Measurements from ENCODE around the gene SLIT3.

The SLIT3 gene

DNA sequence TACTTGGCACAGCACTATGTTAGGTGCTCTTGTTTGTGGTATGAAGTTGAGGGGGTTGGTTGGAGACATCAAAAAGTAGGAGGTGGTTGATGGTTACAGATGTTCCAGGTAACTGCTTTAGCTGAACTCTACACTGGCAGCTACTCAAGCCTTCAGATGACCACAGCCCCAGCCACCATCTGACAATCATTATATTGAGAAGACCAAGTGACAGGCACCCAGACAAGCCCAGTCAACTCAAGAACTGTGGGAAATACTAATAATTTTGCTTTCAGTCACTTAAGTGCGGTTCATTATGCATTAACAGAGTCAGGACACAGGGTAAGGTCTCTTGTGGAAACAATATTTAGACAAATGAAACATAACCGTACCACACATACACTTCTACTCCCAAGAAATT, 38.9 kb upstream of the SLIT3 start:
- Histone ChIP-seq H3K27ac (ENCODE audit: low read depth, low read length) (no peak overlapping the region), H3F3A (ENCODE audit: control insufficient read depth, insufficient read depth) (no peaks in the 10 kb centered on the region), H3K9me3 (ENCODE audit: control insufficient read depth, insufficient read depth, low read length) (no peaks in the 10 kb centered on the region), H3K9me2 (replicated peaks; ENCODE audit: control insufficient read depth, low read length) (no peaks in the 10 kb centered on the region), H4K20me1 (ENCODE audit: control insufficient read depth, insufficient read depth, low read depth, low read length) (no peaks in the 10 kb centered on the region), H3K4me1 (ENCODE audit: control insufficient read depth, low read length) (no peaks in the 10 kb centered on the region), H3K4me3 (ENCODE audit: low read length) (no peak overlapping the region), H3K27me3 (ENCODE audit: control insufficient read depth, low read length) (no peaks in the 10 kb centered on the region; the same call in 1 of the 2 replicates), H3K36me3 (ENCODE audit: control insufficient read depth, low read length) (no peaks in the 10 kb centered on the region), H3K4me2 (ENCODE audit: low read length) (no peak overlapping the region), H3K79me2 (ENCODE audit: control insufficient read depth, low read length) (no peaks in the 10 kb centered on the region)
- TF ChIP-seq CTCF (IDR thresholded peaks at IDR 0.05; ENCODE audit: low read depth, low read length, poor library complexity, severe bottlenecking) (no peak), EZH2phosphoT487 (IDR thresholded peaks at IDR 0.05; ENCODE audit: borderline replicate concordance, low read length) (no peak)

DNA sequence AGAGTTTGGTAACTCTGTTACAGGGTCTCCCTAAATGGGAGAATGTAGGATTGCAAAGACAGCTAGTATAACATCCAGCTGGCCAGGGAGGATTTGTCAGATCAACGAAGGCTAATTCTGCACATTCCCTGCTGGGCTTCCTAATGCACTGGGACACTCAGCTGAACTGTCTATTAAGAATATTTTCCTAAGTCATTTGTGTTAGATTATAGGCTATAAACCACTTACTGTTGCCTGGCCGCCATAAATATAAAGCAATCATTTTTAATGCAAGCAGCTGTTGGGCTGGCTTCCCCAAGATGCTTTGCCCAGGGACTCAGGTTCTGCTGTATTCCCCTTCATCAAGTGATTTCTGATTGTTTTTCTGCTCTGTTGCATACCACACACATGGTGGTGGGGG, 35.3 kb upstream of the SLIT3 start:
- Histone ChIP-seq H3K79me2 (ENCODE audit: control insufficient read depth, low read length) (no peaks in the 10 kb centered on the region), H3K27me3 (ENCODE audit: control insufficient read depth, low read length) (no peaks in the 10 kb centered on the region)

DNA sequence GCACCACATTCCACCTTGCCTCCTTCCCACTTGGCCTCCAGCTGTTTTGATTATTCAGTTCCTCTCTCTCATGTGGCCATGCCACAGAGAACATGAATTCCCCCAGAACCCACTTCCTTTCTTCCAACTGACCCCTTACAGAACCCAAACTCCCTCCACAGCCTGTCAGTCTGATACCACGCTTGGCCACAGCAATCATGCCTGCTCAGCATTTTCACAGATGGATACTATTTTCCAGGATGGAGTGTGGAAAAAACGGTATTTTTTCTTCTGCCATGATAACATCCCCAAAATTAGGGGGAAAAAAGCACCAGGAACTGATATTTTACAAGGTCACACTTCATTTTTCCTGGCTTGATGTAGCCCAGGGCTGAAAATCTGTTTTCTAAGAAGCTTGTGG, 34.9 kb upstream of the SLIT3 start:
- Histone ChIP-seq H3K79me2 (ENCODE audit: control insufficient read depth, low read length) (no peaks in the 10 kb centered on the region), H3K27me3 (ENCODE audit: control insufficient read depth, low read length) (no peaks in the 10 kb centered on the region), H3K27ac (ENCODE audit: low read depth, low read length) (no peak overlapping the region), H3K9me2 (replicated peaks; ENCODE audit: control insufficient read depth, low read length) (no peaks in the 10 kb centered on the region), H3K9me3 (ENCODE audit: control insufficient read depth, insufficient read depth, low read length) (no peaks in the 10 kb centered on the region), H3K4me2 (ENCODE audit: low read length) (no peak overlapping the region), H3K4me1 (ENCODE audit: control insufficient read depth, low read length) (no peaks in the 10 kb centered on the region), H3K4me3 (ENCODE audit: low read length) (no peak overlapping the region), H3K36me3 (ENCODE audit: control insufficient read depth, low read length) (no peaks in the 10 kb centered on the region), H3F3A (ENCODE audit: control insufficient read depth, insufficient read depth) (no peaks in the 10 kb centered on the region), H4K20me1 (ENCODE audit: control insufficient read depth, insufficient read depth, low read depth, low read length) (no peaks in the 10 kb centered on the region)
- TF ChIP-seq CTCF (IDR thresholded peaks at IDR 0.05; ENCODE audit: low read depth, low read length, poor library complexity, severe bottlenecking), result no peak
- TF ChIP-seq EZH2phosphoT487 (IDR thresholded peaks at IDR 0.05; ENCODE audit: borderline replicate concordance, low read length), result no peak

More for the DNA sequence above, 35.3 kb upstream of the SLIT3 start:
- Histone ChIP-seq H4K20me1 (ENCODE audit: control insufficient read depth, insufficient read depth, low read depth, low read length) (no peaks in the 10 kb centered on the region), H3K36me3 (ENCODE audit: control insufficient read depth, low read length) (no peaks in the 10 kb centered on the region), H3K9me3 (ENCODE audit: control insufficient read depth, insufficient read depth, low read length) (no peaks in the 10 kb centered on the region), H3K4me1 (ENCODE audit: control insufficient read depth, low read length) (no peaks in the 10 kb centered on the region), H3K9me2 (replicated peaks; ENCODE audit: control insufficient read depth, low read length) (no peaks in the 10 kb centered on the region), H3K4me3 (ENCODE audit: low read length) (no peak overlapping the region), H3F3A (ENCODE audit: control insufficient read depth, insufficient read depth) (no peaks in the 10 kb centered on the region), H3K4me2 (ENCODE audit: low read length) (no peak overlapping the region), H3K27ac (ENCODE audit: low read depth, low read length) (no peak overlapping the region)
- TF ChIP-seq CTCF (IDR thresholded peaks at IDR 0.05; ENCODE audit: low read depth, low read length, poor library complexity, severe bottlenecking) (no peak), EZH2phosphoT487 (IDR thresholded peaks at IDR 0.05; ENCODE audit: borderline replicate concordance, low read length) (no peak)

- H3K36me3 ChIP-seq (ENCODE audit: control insufficient read depth, low read length), result no peaks in the 10 kb centered on the region
- H3K4me2 ChIP-seq (ENCODE audit: low read length), result no peak overlapping the region
- no peaks in the 10 kb centered on the region for H3K4me1 ChIP-seq (ENCODE audit: control insufficient read depth, low read length)
- no peaks in the 10 kb centered on the region for H3F3A ChIP-seq (ENCODE audit: control insufficient read depth, insufficient read depth)
- no peak for TF ChIP-seq EZH2phosphoT487 (IDR thresholded peaks at IDR 0.05; ENCODE audit: borderline replicate concordance, low read length)
- TF ChIP-seq CTCF (IDR thresholded peaks at IDR 0.05; ENCODE audit: low read depth, low read length, poor library complexity, severe bottlenecking), result no peak
- H3K4me3 ChIP-seq (ENCODE audit: low read length), result no peak overlapping the region
- no peaks in the 10 kb centered on the region for H3K9me3 ChIP-seq (ENCODE audit: control insufficient read depth, insufficient read depth, low read length)
- H3K79me2 ChIP-seq (ENCODE audit: control insufficient read depth, low read length), result no peaks in the 10 kb centered on the region
- no peaks in the 10 kb centered on the region for H3K9me2 ChIP-seq (replicated peaks; ENCODE audit: control insufficient read depth, low read length)
- no peak overlapping the region for H3K27ac ChIP-seq (ENCODE audit: low read depth, low read length)
- no peaks in the 10 kb centered on the region for H4K20me1 ChIP-seq (ENCODE audit: control insufficient read depth, insufficient read depth, low read depth, low read length)
- no peaks in the 10 kb centered on the region; the same call in 1 of the 2 replicates for H3K27me3 ChIP-seq (ENCODE audit: control insufficient read depth, low read length)
Measured at GRCh38 chr5:169333518-169333917, 32.6 kb upstream of the SLIT3 start.

Data from DOHH2 (cell line).